H1 (cell line): ENCODE results near the gene IZUMO4. TPM values are rescaled to one million over a fixed set of nuclear protein-coding genes. Genes with fewer than 3 reads are reported as not detected.

Source experiments
- CTCF ChIA-PET: fragments of 300-600 bp; sonication (Branson Sonifier 250); formaldehyde crosslinking; loops from one replicate; lab custom pipeline; 2021; ENCODE audit not compliant: partially characterized antibody; lab: Charles Lee
- POLR2A ChIA-PET: fragments of 300-600 bp; sonication (Branson Sonifier 250); formaldehyde crosslinking; loops from one replicate; lab custom pipeline; 2021; ENCODE audit warnings: inconsistent platforms; ENCODE audit not compliant: partially characterized antibody; lab: Charles Lee
- DNase-seq, 2 experiments: peaks; one replicate each; pipeline versions ENCODE4 v3.0.0 to v3.0.0-alpha.2; 2010 to 2022; ENCODE audit warnings: low spot score in 2 of 2, low read depth in 1 of 2, mixed read lengths in 1 of 2
- FAIRE-seq: peaks from 2 replicates; lab custom pipeline; 2011; peaks lifted over from hg19 to GRCh38; lab: Jason Lieb, UNC
- H2AFZ ChIP-seq: 2 replicates; pipeline ENCODE4 v1.8.1; 2012; ENCODE audit warnings: low read length, inconsistent platforms
- H2AK5ac ChIP-seq: 2 replicates; pipeline ENCODE4 v1.6.1; 2013; ENCODE audit warnings: low read depth, low read length
- H2BK120ac ChIP-seq: replicated peaks from 2 replicates; pipeline ENCODE3; 2013; ENCODE audit warnings: low read depth, low read length, inconsistent platforms
- H2BK12ac ChIP-seq: 2 replicates; pipeline ENCODE4 v1.6.1; 2013; ENCODE audit warnings: low read depth, low read length
- H2BK15ac ChIP-seq: 2 replicates; pipeline ENCODE4 v1.6.1; 2013; ENCODE audit warnings: low read length
- H2BK20ac ChIP-seq: 2 replicates; pipeline ENCODE4 v1.6.1; 2013; ENCODE audit warnings: low read length
- H2BK5ac ChIP-seq: 2 replicates; pipeline ENCODE4 v1.6.1; 2013; ENCODE audit warnings: low read depth, low read length
- H3K14ac ChIP-seq: 2 replicates; pipeline ENCODE4 v1.6.1; 2013; ENCODE audit warnings: inconsistent platforms; ENCODE audit not compliant: insufficient read length
- H3K18ac ChIP-seq: 2 replicates; pipeline ENCODE4 v1.6.1; 2013; ENCODE audit warnings: low read length; ENCODE audit errors: extremely low read depth
- H3K23ac ChIP-seq: 2 replicates; pipeline ENCODE4 v1.6.1; 2013; ENCODE audit warnings: inconsistent platforms; ENCODE audit not compliant: insufficient read length
- H3K23me2 ChIP-seq: 2 replicates; pipeline ENCODE4 v1.6.1; 2013; ENCODE audit warnings: low read depth, low read length
- H3K27ac ChIP-seq: 2 replicates; pipeline ENCODE4 v1.6.1; 2011; ENCODE audit warnings: low read depth, low read length, inconsistent platforms
- H3K27me3 ChIP-seq, 4 experiments: replicated peaks in 1 of 4; 1 replicate in 1 of 4; 2 replicates in 3 of 4; pipeline versions ENCODE4 v1.6.1 to v1.8.1; 2011 to 2013; ENCODE audit warnings: low read length in 3 of 4, mild to moderate bottlenecking in 3 of 4, inconsistent platforms in 2 of 4, mixed read lengths in 2 of 4, moderate library complexity in 1 of 4; ENCODE audit not compliant: control insufficient read depth in 3 of 4, insufficient read depth in 3 of 4; ENCODE audit errors: extremely low read depth in 1 of 4
- H3K36me3 ChIP-seq, 4 experiments: 2 replicates each; pipeline versions ENCODE4 v1.6.1 to v1.8.1; 2011 to 2013; ENCODE audit warnings: mild to moderate bottlenecking in 4 of 4, low read length in 3 of 4, moderate library complexity in 2 of 4, control low read depth in 1 of 4, inconsistent platforms in 1 of 4; ENCODE audit not compliant: insufficient read depth in 4 of 4, control insufficient read depth in 2 of 4
- H3K4ac ChIP-seq: replicated peaks from 2 replicates; pipeline ENCODE3; 2013; ENCODE audit warnings: low read length, low read depth, mixed read lengths, inconsistent platforms; ENCODE audit not compliant: insufficient read length
- H3K4me1 ChIP-seq, 4 experiments: replicated peaks in 1 of 4; 1 replicate in 1 of 4; 2 replicates in 3 of 4; pipeline versions ENCODE4 v1.6.1 to v1.8.1; 2011 to 2013; ENCODE audit warnings: low read length in 3 of 4, inconsistent platforms in 2 of 4, mixed read lengths in 1 of 4; ENCODE audit not compliant: insufficient read depth in 4 of 4, control insufficient read depth in 3 of 4
- H3K4me2 ChIP-seq, 2 experiments: 2 replicates each; pipeline versions ENCODE4 v1.6.1 to v1.8.1; 2011 to 2013; ENCODE audit warnings: low read depth in 2 of 2, low read length in 2 of 2, control low read depth in 1 of 2, inconsistent platforms in 1 of 2, mild to moderate bottlenecking in 1 of 2; ENCODE audit not compliant: insufficient read depth in 1 of 2
- H3K4me3 ChIP-seq, 4 experiments: fragments of 200-600, 300-600 bp in 1 of 4; sonication (generic), shearing (Covaris generic), sonication (Bioruptor Twin) in 1 of 4; 2 replicates each; pipeline versions ENCODE4 v1.5.1 to v1.8.1; 2011 to 2016; ENCODE audit warnings: low read length in 4 of 4, low read depth in 3 of 4, control low read depth in 2 of 4, inconsistent platforms in 2 of 4, mild to moderate bottlenecking in 2 of 4, mixed read lengths in 1 of 4, moderate library complexity in 1 of 4; ENCODE audit not compliant: insufficient read depth in 2 of 4; ENCODE audit errors: extremely low read depth in 1 of 4
- H3K56ac ChIP-seq: replicated peaks from 2 replicates; pipeline ENCODE3; 2013; ENCODE audit warnings: low read depth, mild to moderate bottlenecking, mixed read lengths, low read length, inconsistent platforms; ENCODE audit not compliant: insufficient read length
- H3K79me1 ChIP-seq: 2 replicates; pipeline ENCODE4 v1.6.1; 2013; ENCODE audit warnings: low read depth, low read length, control low read depth
- H3K79me2 ChIP-seq, 2 experiments: 2 replicates each; pipeline versions ENCODE4 v1.6.1 to v1.8.1; 2012 to 2013; ENCODE audit warnings: low read length in 2 of 2, mild to moderate bottlenecking in 2 of 2, inconsistent platforms in 1 of 2; ENCODE audit not compliant: insufficient read depth in 2 of 2, control insufficient read depth in 1 of 2
- H3K9ac ChIP-seq, 4 experiments: replicated peaks in 1 of 4; 1 replicate in 1 of 4; 2 replicates in 3 of 4; pipeline versions ENCODE4 v1.6.1 to v1.8.1; 2011 to 2013; ENCODE audit warnings: low read depth in 3 of 4, low read length in 3 of 4, control low read depth in 2 of 4, mild to moderate bottlenecking in 2 of 4, moderate library complexity in 2 of 4, inconsistent platforms in 1 of 4; ENCODE audit errors: extremely low read depth in 1 of 4
- H3K9me3 ChIP-seq, 2 experiments: 2 replicates each; pipeline versions ENCODE4 v1.6.1 to v1.8.1; 2012 to 2013; ENCODE audit warnings: mild to moderate bottlenecking in 2 of 2, moderate library complexity in 2 of 2, control low read depth in 1 of 2, inconsistent platforms in 1 of 2, low read depth in 1 of 2, low read length in 1 of 2, mixed read lengths in 1 of 2; ENCODE audit not compliant: insufficient read depth in 2 of 2
- H4K20me1 ChIP-seq, 2 experiments: replicated peaks in 1 of 2; 2 replicates each; pipeline versions ENCODE3 to v1.8.1; 2011 to 2013; ENCODE audit warnings: inconsistent platforms in 2 of 2, low read length in 2 of 2, mild to moderate bottlenecking in 1 of 2; ENCODE audit not compliant: insufficient read depth in 2 of 2, control insufficient read depth in 1 of 2
- H4K5ac ChIP-seq: 2 replicates; pipeline ENCODE4 v1.6.1; 2013; ENCODE audit warnings: low read length, low read depth, mixed read lengths, inconsistent platforms; ENCODE audit not compliant: insufficient read length
- H4K8ac ChIP-seq: 2 replicates; pipeline ENCODE4 v1.8.0; 2013; ENCODE audit warnings: mild to moderate bottlenecking, moderate library complexity, low read length, inconsistent platforms; ENCODE audit not compliant: insufficient read depth; ENCODE audit errors: extremely low read depth
- H4K91ac ChIP-seq: replicated peaks from 2 replicates; pipeline ENCODE3; 2013; ENCODE audit warnings: low read length, mixed read lengths, inconsistent platforms; ENCODE audit not compliant: insufficient read length
- ASH2L ChIP-seq: fragments of 200-600, 300-600 bp; sonication (generic); IDR thresholded peaks from one replicate; pipeline ENCODE4 v1.7.1; 2017; ENCODE audit warnings: low read length
- BCL11A ChIP-seq, 2 experiments: IDR thresholded peaks; one replicate each; pipeline ENCODE4 v1.6.1; 2011; ENCODE audit warnings: low read depth in 2 of 2, low read length in 2 of 2, mild to moderate bottlenecking in 2 of 2
- EP300 ChIP-seq, 2 experiments: IDR thresholded peaks; 1 replicate in 1 of 2; 2 replicates in 1 of 2; pipeline ENCODE4 v1.6.1; 2011 to 2012; ENCODE audit warnings: low read depth in 2 of 2, low read length in 2 of 2, mild to moderate bottlenecking in 2 of 2, borderline replicate concordance in 1 of 2, inconsistent platforms in 1 of 2, moderate library complexity in 1 of 2
- HDAC2 ChIP-seq, 2 experiments: fragments of 300-600 bp in 1 of 2; sonication (generic) in 1 of 2; IDR thresholded peaks; 2 replicates each; pipeline ENCODE4 v1.6.1; 2011 to 2012; ENCODE audit warnings: low read depth in 2 of 2, low read length in 2 of 2, mild to moderate bottlenecking in 2 of 2, moderate library complexity in 2 of 2, borderline replicate concordance in 1 of 2, inconsistent platforms in 1 of 2
- POU5F1 ChIP-seq: IDR thresholded peaks from 2 replicates; pipeline ENCODE4 v1.6.1; 2011; ENCODE audit warnings: low read depth, mild to moderate bottlenecking, low read length, moderate library complexity
- RAD21 ChIP-seq, 2 experiments: IDR thresholded peaks in 1 of 2; conservative IDR thresholded peaks in 1 of 2; 2 replicates each; pipeline ENCODE4 v1.6.1; 2011; ENCODE audit warnings: low read depth in 2 of 2, low read length in 2 of 2, improper control_type of control experiment in 1 of 2, inconsistent platforms in 1 of 2, mild to moderate bottlenecking in 1 of 2, moderate library complexity in 1 of 2
- SAP30 ChIP-seq: fragments of 300-600 bp; sonication (generic); IDR thresholded peaks from 2 replicates; pipeline ENCODE4 v1.7.1; 2012; ENCODE audit warnings: low read length, moderate library complexity, mild to moderate bottlenecking, inconsistent platforms; ENCODE audit not compliant: insufficient read depth, insufficient replicate concordance
- SP1 ChIP-seq: IDR thresholded peaks from 2 replicates; pipeline ENCODE4 v1.6.1; 2011; ENCODE audit warnings: low read depth, low read length
- SP4 ChIP-seq: IDR thresholded peaks from 2 replicates; pipeline ENCODE4 v1.6.1; 2012; ENCODE audit warnings: low read length, inconsistent platforms
- TAF1 ChIP-seq: IDR thresholded peaks from 2 replicates; pipeline ENCODE4 v1.6.1; 2011; ENCODE audit warnings: mild to moderate bottlenecking, low read depth, low read length
- TBP ChIP-seq: IDR thresholded peaks from 2 replicates; pipeline ENCODE4 v1.6.1; 2011; ENCODE audit warnings: low read depth, low read length, improper control_type of control experiment
- TEAD4 ChIP-seq: IDR thresholded peaks from 2 replicates; pipeline ENCODE4 v1.6.1; 2012; ENCODE audit warnings: low read depth, low read length, inconsistent platforms, mixed read lengths
- WGBS, 2 experiments: shearing (Covaris generic) in 1 of 2; methylation state at CpG; one replicate each; pipeline versions ENCODE4 v1.1.6 to v1.1.7; 2013 to 2015; ENCODE audit warnings: low lambda C conversion rate in 2 of 2, mixed read lengths in 2 of 2, inconsistent platforms in 1 of 2, low coverage in 1 of 2, missing lambda C conversion rate in 1 of 2; ENCODE audit not compliant: insufficient replicate concordance in 2 of 2, insufficient coverage in 1 of 2, insufficient read length in 1 of 2; ENCODE audit errors: extremely low coverage in 1 of 2, missing lambda C conversion rate in 1 of 2; 5-methylcytosine and 5-hydroxymethylcytosine counted together
- polyA plus RNA-seq, 7 experiments: library from polyadenylated mRNA; depleted of rRNA in 3 of 7; stranded (reverse) in 5 of 7; unstranded in 2 of 7; fragments of >200 nt in 5 of 7; fragments of 200-250 nt in 2 of 7; gene quantifications; 1 replicate in 5 of 7; 2 replicates in 1 of 7; 4 replicates in 1 of 7; pipeline versions ENCODE4 v1.2.1 to v1.2.3, GENCODE V29; 2011 to 2013; ENCODE audit warnings: missing spikeins in 2 of 7, mixed read lengths in 2 of 7
- total RNA-seq: library from RNA; stranded (reverse); fragmentation: NEBNext Ultra II Directional; extraction: Animal tissue kit (Norgen Biotek cat#: 25700); gene quantifications from 2 replicates; pipeline ENCODE4 v1.2.1, GENCODE V29; 2021

The IZUMO4 gene
- total and polyA plus RNA-seq, 2 of the 8 experiments (the other 6 are each of a cell fraction or from before 2014, with no cell fraction given), result 1.8 to 1.9 TPM

DNA sequence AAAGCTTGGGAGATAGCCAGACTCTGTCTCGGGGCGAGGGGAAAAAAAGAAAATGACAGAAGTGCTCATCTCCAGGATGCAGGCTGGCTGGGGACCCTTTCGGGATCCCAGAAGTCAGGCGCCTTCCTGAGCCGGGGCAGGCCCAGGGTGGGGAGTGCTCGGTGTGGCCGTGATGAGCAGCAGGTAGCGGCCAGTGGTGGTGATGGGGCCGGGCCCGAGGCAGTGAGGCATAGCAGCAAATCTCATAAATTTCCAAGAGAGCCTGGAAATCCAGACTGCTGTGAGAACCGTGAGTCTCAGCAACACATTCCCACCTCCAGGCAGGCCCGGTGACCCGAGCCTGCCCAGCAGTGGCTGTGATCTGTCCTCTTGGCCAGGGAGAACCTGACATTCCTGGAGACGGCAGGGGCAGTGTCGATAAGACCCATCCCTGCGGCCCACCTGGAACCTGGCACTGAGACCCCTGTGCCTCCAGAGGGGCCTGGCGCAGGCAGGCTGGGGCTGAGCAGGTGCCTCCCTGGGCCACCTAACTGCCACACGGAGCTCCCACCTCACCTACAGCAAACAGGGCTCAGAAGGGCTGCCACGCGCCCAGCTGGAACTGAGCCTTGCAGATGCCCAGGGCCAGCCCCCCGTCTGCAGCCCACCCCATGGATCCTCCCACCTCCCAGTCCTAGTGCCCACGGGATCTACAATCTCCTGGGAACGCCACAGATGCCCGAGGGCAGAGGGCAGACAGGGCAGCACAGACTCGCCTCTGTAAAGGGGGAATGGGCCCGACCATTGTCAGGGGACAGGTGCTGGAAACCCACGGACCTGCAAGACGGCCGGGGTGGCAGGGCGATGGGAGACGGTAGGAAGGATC, 23.4 kb downstream of the IZUMO4 start:
- peaks cover 4% of the 10 kb centered on the region; the same call in 1 of the 2 replicates for H3K79me1 ChIP-seq
- H3K9me3 ChIP-seq, result no peaks in the 10 kb centered on the region
- H3K14ac ChIP-seq, result no peak overlapping the region
- no peak overlapping the region for H2AFZ ChIP-seq
- DNase-seq (no peak), FAIRE-seq (no peak)
- no peak overlapping the region for H3K4me3 ChIP-seq
- CTCF ChIA-PET, result interaction anchor here (0.7 to 1.2 kb wide), 4 partner anchors 9 to 108 kb away, joined by 3 read pairs; no protein-coding TSS in a partner anchor
- no peak overlapping the region for H3K18ac ChIP-seq
- no peak overlapping the region for H3K23ac ChIP-seq
- peaks cover 15 to 35% of the 10 kb centered on the region in 2 experiments for H4K20me1 ChIP-seq
- no peak overlapping the region for H4K91ac ChIP-seq
- H2BK15ac ChIP-seq, result no peak overlapping the region
- peaks cover 61 to 81% (median 74%) of the 10 kb centered on the region in 4 experiments for H3K36me3 ChIP-seq
- H3K27me3 ChIP-seq, result no peaks in the 10 kb centered on the region
- no peak overlapping the region for H4K5ac ChIP-seq
- H3K79me2 ChIP-seq, result no peaks in the 10 kb centered on the region
- H2AK5ac ChIP-seq, result no peak overlapping the region
- POLR2A ChIA-PET, result interaction anchor here (0.6 kb wide), 1 partner anchor 82 kb away, joined by 3 read pairs; no protein-coding TSS in a partner anchor
- H4K8ac ChIP-seq, result no peak overlapping the region
- no peak overlapping the region for H3K9ac ChIP-seq
- H2BK120ac ChIP-seq, result no peak overlapping the region
- H3K4me1 ChIP-seq, result no peaks in the 10 kb centered on the region
- H2BK20ac ChIP-seq, result no peak overlapping the region
- H3K23me2 ChIP-seq, result no peaks in the 10 kb centered on the region
- H2BK12ac ChIP-seq, result no peak overlapping the region
- H3K4ac ChIP-seq, result no peak overlapping the region
- no peak overlapping the region for H2BK5ac ChIP-seq
- H3K56ac ChIP-seq, result no peak overlapping the region
- no peak overlapping the region for H3K4me2 ChIP-seq
- WGBS, 2 experiments, result 95% methylated on average over 25 of the region's 31 CpGs; no CpG with 5 or more reads in 1 of the 2 experiments
- H3K27ac ChIP-seq, result no peak overlapping the region
- no peak for TF ChIP-seq SP1
- TF ChIP-seq SP4, result no peak
- no peak for TF ChIP-seq EP300 (IDR thresholded peaks at IDR 0.05; ENCODE audit: borderline replicate concordance in 1 of 2, low read depth in 2 of 2, low read length in 2 of 2)
- TF ChIP-seq TAF1, result no peak
- no peak for TF ChIP-seq BCL11A (IDR thresholded peaks at IDR 0.05; ENCODE audit: low read depth in 2 of 2, low read length in 2 of 2)
- TF ChIP-seq SAP30, result no peak
- TF ChIP-seq HDAC2 (IDR thresholded peaks at IDR 0.05; ENCODE audit: borderline replicate concordance in 1 of 2, low read depth in 2 of 2, low read length in 2 of 2), result no peak
- no peak for TF ChIP-seq TEAD4
- TF ChIP-seq ASH2L, result no peak
- TF ChIP-seq POU5F1, result no peak
- TF ChIP-seq TBP, result no peak
- no peak for TF ChIP-seq RAD21 (IDR thresholded peaks at IDR 0.05 in 1 of 2, conservative IDR thresholded peaks at IDR 0.05 in 1 of 2; ENCODE audit: low read depth in 2 of 2, low read length in 2 of 2)
